Right lobe of liver (tissue), 6 donors: ENCODE data around the gene CMTM7. TPM values are rescaled to one million over a fixed set of nuclear protein-coding genes. Genes with fewer than 3 reads are reported as not detected.

Experiments
- ATAC-seq, 4 donors: fragments of 200-7000 bp; cut with Tn5 transposase; one replicate each; pipeline ENCODE4 v1.9.1; 2020; ENCODE audit warnings: mild to moderate bottlenecking in 4 of 4, moderate library complexity in 4 of 4
- DNase-seq, 3 donors: peaks; one replicate each; pipeline ENCODE4 v3.0.0-alpha.2; 2020
- H3K27ac ChIP-seq, 3 donors: fragments of 200-600 bp; one replicate each; pipeline ENCODE4 v1.8.0; 2022
- H3K27me3 ChIP-seq, 2 donors: fragments of 200-600 bp; one replicate each; pipeline ENCODE4 v1.8.0; 2022
- H3K36me3 ChIP-seq, 4 donors: fragments of 200-600 bp; sonication (generic) in 1 of 4; one replicate each; pipeline versions ENCODE4 v1.5.1 to v1.8.0; 2017 to 2022; ENCODE audit warnings: control low read depth in 1 of 4
- H3K4me1 ChIP-seq, 4 donors: fragments of 200-600 bp; sonication (generic) in 1 of 4; one replicate each; pipeline versions ENCODE4 v1.5.1 to v1.8.0; 2017 to 2022; ENCODE audit warnings: control low read depth in 1 of 4
- H3K4me3 ChIP-seq, 3 donors: fragments of 200-600 bp; one replicate each; pipeline ENCODE4 v1.8.0; 2022
- H3K9me3 ChIP-seq, 4 donors: fragments of 200-600 bp; sonication (generic) in 1 of 4; one replicate each; pipeline versions ENCODE4 v1.5.1 to v1.8.0; 2017 to 2022; ENCODE audit warnings: control low read depth in 1 of 4
- POLR2A ChIP-seq: fragments of 450-650 bp; IDR thresholded peaks from one replicate; pipeline ENCODE4 v1.6.1; 2017; ENCODE audit warnings: antibody characterized with exemption, mild to moderate bottlenecking
- WGBS: methylation state at CpG from one replicate; pipeline ENCODE4 v1.1.6; 2018; ENCODE audit warnings: low coverage, low lambda C conversion rate; ENCODE audit not compliant: insufficient coverage; ENCODE audit errors: missing lambda C conversion rate; 5-methylcytosine and 5-hydroxymethylcytosine counted together
- intact Hi-C, 2 donors: fragments of 100-400 bp; cut with DNase I; formaldehyde crosslinking; loops; one replicate each; pipeline versions ENCODE4 v1.11.2 to v1.14.1; 2022
- total RNA-seq, 6 experiments: library from RNA; depleted of rRNA in 2 of 6; stranded (reverse); fragments of >200 nt in 2 of 6; fragmentation: NEBNext Ultra II Directional in 3 of 6; extraction: Animal tissue kit (Norgen Biotek cat#: 25700) in 3 of 6; gene quantifications; one replicate each; pipeline versions ENCODE4 v1.1.0 to v1.2.4, GENCODE V29; 2016 to 2023
- TF ChIP-seq, protein P1 (sequence below), 4 donors: fragments of 200-600 bp in 3 of 4; fragments of 450-650 bp in 1 of 4; IDR thresholded peaks; one replicate each; pipeline versions ENCODE4 v1.5.1 to v1.8.0; 2016 to 2022; ENCODE audit warnings: antibody characterized with exemption in 4 of 4, mild to moderate bottlenecking in 2 of 4
- donor health status: DM: no; HTN: yes; CAD: no.
- donor health status: DM: no; HTN: no; CAD: no.
- donor health status: DM: no; HTN: no; CAD: no.
- donor health status: DM: no; HTN: yes; CAD: no.
- donor health status: DM: no; HTN: yes; CAD: no.

The CMTM7 gene
- total RNA-seq, 6 experiments from 2014 or later, result 2.7 to 9.8 (median 5.0) TPM

DNA sequence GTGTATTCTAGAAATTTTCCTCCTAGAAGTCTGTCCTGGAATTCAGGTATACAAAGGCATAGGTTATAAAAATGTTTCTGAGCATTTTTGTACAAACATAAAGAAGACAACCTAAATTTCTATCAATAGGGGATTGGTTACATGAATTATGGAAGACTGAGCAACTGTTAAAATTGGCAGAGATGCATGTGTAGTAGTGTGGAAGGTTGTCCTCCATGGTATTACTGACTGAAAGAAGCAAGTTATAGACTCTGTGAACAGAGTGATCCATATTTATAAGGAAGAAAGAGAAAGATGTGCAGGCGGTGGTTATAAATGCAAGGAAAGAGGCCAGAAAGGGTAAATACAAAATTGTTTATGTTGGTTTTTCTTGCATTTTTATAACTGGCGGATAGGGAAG is 38.3 kb upstream of the CMTM7 start:
- 93% methylated on average over 2 of the region's 2 CpGs for WGBS
- peaks cover 0 to 14% (median 0%) of the 10 kb centered on the region in 4 donors for H3K4me1 ChIP-seq
- H3K27ac ChIP-seq, result no peak overlapping the region
- ATAC-seq, result no peak
- H3K4me3 ChIP-seq, result no peak overlapping the region
- no peaks in the 10 kb centered on the region for H3K27me3 ChIP-seq
- H3K9me3 ChIP-seq, result no peaks in the 10 kb centered on the region
- DNase-seq, result no peak
- peaks cover 0 to 7% (median 2%) of the 10 kb centered on the region in 4 donors for H3K36me3 ChIP-seq
- intact Hi-C loops, result no loop called here
- TF ChIP-seq, protein P1, sequence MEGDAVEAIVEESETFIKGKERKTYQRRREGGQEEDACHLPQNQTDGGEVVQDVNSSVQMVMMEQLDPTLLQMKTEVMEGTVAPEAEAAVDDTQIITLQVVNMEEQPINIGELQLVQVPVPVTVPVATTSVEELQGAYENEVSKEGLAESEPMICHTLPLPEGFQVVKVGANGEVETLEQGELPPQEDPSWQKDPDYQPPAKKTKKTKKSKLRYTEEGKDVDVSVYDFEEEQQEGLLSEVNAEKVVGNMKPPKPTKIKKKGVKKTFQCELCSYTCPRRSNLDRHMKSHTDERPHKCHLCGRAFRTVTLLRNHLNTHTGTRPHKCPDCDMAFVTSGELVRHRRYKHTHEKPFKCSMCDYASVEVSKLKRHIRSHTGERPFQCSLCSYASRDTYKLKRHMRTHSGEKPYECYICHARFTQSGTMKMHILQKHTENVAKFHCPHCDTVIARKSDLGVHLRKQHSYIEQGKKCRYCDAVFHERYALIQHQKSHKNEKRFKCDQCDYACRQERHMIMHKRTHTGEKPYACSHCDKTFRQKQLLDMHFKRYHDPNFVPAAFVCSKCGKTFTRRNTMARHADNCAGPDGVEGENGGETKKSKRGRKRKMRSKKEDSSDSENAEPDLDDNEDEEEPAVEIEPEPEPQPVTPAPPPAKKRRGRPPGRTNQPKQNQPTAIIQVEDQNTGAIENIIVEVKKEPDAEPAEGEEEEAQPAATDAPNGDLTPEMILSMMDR (IDR thresholded peaks at IDR 0.05), result no peak
- TF ChIP-seq POLR2A, result no peak

DNA sequence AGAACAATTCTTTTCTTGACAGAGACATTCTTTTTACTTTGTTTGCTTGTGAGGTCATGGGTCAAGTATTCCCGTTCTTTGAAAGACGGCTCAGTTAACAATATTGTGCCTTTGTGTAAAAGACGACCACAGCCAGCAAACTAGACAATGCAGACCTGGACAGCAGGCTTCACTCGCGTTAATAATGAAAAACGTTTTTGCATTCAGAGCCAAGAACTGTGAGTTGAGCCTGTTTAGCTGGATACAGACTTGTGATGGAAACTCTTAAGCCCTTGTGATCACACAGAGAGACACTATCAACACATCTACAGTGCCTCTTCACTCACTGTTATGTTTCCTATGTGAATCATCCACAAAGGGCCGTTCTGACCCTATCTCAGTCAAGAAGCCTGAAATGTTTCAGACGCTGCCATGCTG is 37.3 kb upstream of the CMTM7 start:
- ATAC-seq (no peak), DNase-seq (no peak)
- intact Hi-C loops, result no loop called here
- H3K4me3 ChIP-seq, result no peak overlapping the region
- no peaks in the 10 kb centered on the region for H3K27me3 ChIP-seq
- 57% methylated on average over 8 of the region's 8 CpGs for WGBS
- H3K9me3 ChIP-seq, result no peaks in the 10 kb centered on the region
- TF ChIP-seq POLR2A, result no peak
- TF ChIP-seq, protein P1 (IDR thresholded peaks at IDR 0.05), result no peak
- H3K4me1 ChIP-seq, result peaks cover 0 to 8% (median 0%) of the 10 kb centered on the region in 4 donors
- peaks cover 0 to 7% (median 2%) of the 10 kb centered on the region in 4 donors for H3K36me3 ChIP-seq
- no peak overlapping the region for H3K27ac ChIP-seq

DNA sequence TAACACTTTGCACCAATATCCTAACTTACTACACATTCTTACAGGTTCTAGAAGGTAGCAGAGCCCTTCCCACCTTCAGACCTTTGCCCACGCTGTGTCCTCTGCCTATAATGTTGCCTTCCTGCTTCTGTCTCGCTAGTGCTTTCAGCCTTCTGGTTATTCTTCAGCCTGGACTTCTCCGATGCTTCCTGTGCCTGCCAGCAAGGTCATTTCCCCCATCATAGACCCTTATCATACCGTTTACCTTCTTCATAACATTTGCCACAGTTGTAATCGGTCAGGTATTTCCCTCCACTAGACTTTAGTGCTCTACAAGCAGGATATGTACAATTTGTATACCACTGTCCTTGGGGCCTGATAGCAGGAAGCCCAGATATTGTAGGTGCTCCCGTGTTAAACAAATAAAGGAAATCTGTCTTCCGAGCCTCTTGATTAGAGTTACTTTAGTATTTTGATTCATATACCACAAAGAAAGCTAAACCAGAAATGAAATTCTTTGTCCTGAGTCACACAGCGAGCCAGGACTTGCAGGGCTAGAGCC is 35.8 kb upstream of the CMTM7 start:
- TF ChIP-seq, protein P1 (IDR thresholded peaks at IDR 0.05), result no peak
- TF ChIP-seq POLR2A, result no peak
- intact Hi-C loops, result no loop called here
- Histone ChIP-seq H3K27ac (no peak overlapping the region), H3K4me3 (no peak overlapping the region), H3K36me3 (peaks cover 0 to 7% (median 2%) of the 10 kb centered on the region in 4 donors), H3K4me1 (peaks cover 0 to 11% (median 3%) of the 10 kb centered on the region in 4 donors), H3K27me3 (no peaks in the 10 kb centered on the region), H3K9me3 (no peaks in the 10 kb centered on the region)
- 58% methylated on average over 6 of the region's 8 CpGs for WGBS
- ATAC-seq (peak in 1 of 4 donors; percentile 43), DNase-seq (no peak)

DNA sequence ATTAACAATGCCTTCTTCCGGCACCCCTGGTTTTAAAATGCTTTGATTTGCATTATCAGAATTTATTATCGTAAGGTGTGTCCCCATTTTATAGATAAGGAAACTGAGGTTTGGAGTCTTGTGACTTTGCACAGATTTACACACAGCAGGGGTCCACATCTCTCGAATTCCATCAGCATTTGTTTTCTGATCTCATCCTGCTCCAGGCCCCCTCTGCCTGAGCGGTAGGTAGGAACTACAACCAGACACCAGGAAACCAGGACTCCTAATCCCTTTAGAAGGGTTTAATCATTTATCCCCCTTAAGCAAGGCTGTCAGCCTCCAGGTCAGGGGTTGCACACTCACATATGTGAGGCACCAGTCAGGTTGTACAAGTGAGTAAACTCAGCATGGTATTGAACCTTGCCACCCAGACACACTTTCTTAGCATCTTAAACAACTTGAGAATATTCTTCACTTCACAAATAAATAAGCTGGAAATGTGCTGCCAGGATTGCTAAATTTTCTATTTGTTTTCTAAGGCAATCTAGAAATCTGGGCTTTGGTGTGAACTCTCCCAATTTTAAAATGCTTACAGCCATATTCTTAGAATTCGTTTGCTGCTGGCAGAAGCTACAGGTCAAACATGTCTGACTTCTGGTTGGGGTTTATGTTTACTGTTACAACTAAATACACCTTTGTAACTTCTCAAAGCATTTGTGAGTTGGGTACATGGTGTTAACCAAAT is 31.7 kb upstream of the CMTM7 start:
- Histone ChIP-seq H3K36me3 (peaks cover 0 to 7% (median 2%) of the 10 kb centered on the region in 4 donors), H3K27ac (peak overlapping the region in 1 of 3 donors; percentile 19), H3K4me3 (no peak overlapping the region), H3K9me3 (no peaks in the 10 kb centered on the region), H3K4me1 (peaks cover 0 to 11% (median 3%) of the 10 kb centered on the region in 4 donors), H3K27me3 (no peaks in the 10 kb centered on the region)
- DNase-seq (no peak), ATAC-seq (peak; percentile 35 to 52 (median 40))
- WGBS, result 62% methylated on average over 4 of the region's 5 CpGs
- intact Hi-C loops, result no loop called here
- TF ChIP-seq, protein P1 (IDR thresholded peaks at IDR 0.05), result no peak
- no peak for TF ChIP-seq POLR2A
